Muscle layer of colon (tissue), 2 donors: Measurements from ENCODE around the gene ASB1.

Experiments used
- H3K27ac ChIP-seq: one replicate; pipeline ENCODE4 v1.7.0; 2013; ENCODE audit warnings: low read depth, mild to moderate bottlenecking, low read length, moderate library complexity
- H3K27me3 ChIP-seq, 2 donors: one replicate each; pipeline ENCODE4 v1.7.0; 2013; ENCODE audit warnings: low read length in 2 of 2, mild to moderate bottlenecking in 2 of 2; ENCODE audit not compliant: insufficient read depth in 2 of 2, control insufficient read depth in 1 of 2
- H3K36me3 ChIP-seq: one replicate; pipeline ENCODE4 v1.7.0; 2013; ENCODE audit warnings: mild to moderate bottlenecking, low read length; ENCODE audit not compliant: insufficient read depth
- H3K4me1 ChIP-seq: one replicate; pipeline ENCODE4 v1.7.0; 2013; ENCODE audit warnings: mild to moderate bottlenecking, low read length; ENCODE audit not compliant: insufficient read depth
- H3K4me3 ChIP-seq, 2 donors: one replicate each; pipeline ENCODE4 v1.7.0; 2013; ENCODE audit warnings: low read length in 2 of 2, low read depth in 1 of 2, mild to moderate bottlenecking in 1 of 2, moderate library complexity in 1 of 2
- H3K9ac ChIP-seq: one replicate; pipeline ENCODE4 v1.7.0; 2013; ENCODE audit warnings: low read length
- H3K9me3 ChIP-seq: one replicate; pipeline ENCODE4 v1.7.0; 2013; ENCODE audit warnings: mild to moderate bottlenecking, low read length
- donor health status: abdominal sarcoma.
- donor health status: Adenocarcinoma of cecum.

Gene ASB1

DNA sequence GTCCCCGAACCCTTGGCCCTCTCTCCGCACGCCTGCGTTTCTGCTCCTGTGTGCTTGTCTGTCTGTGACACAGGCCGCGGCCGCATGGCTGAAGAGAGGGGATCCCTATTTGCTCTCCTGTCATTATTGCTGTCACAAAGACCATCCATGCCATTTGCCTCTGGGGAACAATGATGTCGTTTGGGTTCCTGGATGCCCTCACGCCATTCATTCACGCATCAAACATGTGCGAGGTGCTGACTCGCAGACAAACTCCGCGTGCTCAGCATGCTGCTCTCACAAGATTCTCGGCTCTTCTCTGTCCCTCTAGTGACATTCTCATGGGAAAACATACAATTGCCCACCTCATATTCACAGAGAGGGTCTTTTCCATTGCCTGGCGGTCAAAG lies 67.8 kb downstream of the ASB1 start:
- Histone ChIP-seq H3K4me3 (no peak overlapping the region), H3K27me3 (no peaks in the 10 kb centered on the region), H3K9ac (no peak overlapping the region), H3K36me3 (no peaks in the 10 kb centered on the region), H3K9me3 (no peaks in the 10 kb centered on the region), H3K4me1 (peaks cover 8% of the 10 kb centered on the region), H3K27ac (no peak overlapping the region)

DNA sequence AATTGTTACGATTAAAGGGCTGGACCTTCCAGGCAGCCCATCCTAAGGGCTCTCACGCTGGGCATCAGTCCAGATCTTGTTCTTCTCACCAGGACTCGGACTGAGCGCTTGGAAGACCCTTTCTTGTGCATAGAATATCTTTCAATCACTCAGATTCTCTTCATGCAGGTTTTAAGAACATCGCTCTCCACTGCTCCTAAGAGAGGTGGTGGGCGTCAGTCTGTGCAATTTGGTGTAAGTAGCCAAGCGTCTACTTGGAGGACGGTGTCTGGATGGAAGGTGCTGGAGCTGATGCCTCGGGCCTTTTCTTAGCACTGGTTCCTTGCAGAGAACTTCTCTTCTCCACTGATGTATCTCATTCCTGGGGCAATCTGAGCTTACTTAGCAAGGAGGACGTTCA lies 68.7 kb downstream of the ASB1 start:
- Histone ChIP-seq H3K9ac (no peak overlapping the region), H3K4me1 (peaks cover 8% of the 10 kb centered on the region), H3K36me3 (no peaks in the 10 kb centered on the region), H3K4me3 (no peak overlapping the region), H3K27ac (no peak overlapping the region), H3K9me3 (no peaks in the 10 kb centered on the region), H3K27me3 (no peaks in the 10 kb centered on the region)

DNA sequence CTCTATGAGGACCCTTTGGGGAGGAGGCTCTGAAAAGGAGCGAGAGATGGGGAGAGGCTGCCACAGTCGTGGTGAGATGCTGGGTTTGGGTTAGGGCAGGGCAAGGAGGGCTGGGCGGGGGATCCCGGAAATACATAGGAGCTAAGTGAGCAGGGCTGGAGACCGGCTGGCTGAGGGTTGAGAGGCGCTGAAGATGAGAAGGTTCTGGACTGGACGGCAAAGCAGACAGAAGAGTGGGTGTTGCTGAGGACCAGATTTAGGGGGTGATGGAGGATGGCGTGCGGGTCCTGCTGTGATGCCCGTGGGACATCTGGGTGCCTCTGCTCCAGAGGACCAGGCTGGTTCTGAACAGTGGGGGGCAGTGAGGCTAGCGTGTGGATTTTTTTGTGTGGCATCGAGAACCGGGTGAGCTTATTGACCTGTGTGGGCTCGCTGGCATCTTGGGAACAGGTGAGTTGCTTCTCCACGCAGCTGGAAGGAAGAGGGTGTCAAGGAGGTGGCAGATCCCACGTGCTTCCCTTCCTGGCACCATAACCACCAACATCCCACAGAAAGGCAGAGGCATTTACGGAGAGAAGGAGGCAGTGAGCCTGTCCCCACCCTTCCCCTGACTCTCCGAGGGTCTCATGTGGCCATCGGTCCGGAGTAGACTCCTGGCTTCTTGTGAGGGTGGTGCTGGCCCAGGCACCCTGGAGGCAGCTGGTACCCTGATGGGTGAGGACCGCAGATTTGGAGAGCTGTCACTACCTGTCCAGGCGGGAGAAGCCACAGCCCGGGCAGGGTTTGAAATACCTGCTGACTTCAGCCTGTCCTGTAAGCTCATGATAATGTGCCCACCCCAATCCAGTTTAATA lies 70.3 kb downstream of the ASB1 start:
- H3K4me1 ChIP-seq, result peaks cover 8% of the 10 kb centered on the region
- H3K36me3 ChIP-seq, result no peaks in the 10 kb centered on the region
- no peak overlapping the region for H3K27ac ChIP-seq
- H3K9ac ChIP-seq, result no peak overlapping the region
- H3K9me3 ChIP-seq, result no peaks in the 10 kb centered on the region
- H3K27me3 ChIP-seq, result no peaks in the 10 kb centered on the region
- H3K4me3 ChIP-seq, result no peak overlapping the region

DNA sequence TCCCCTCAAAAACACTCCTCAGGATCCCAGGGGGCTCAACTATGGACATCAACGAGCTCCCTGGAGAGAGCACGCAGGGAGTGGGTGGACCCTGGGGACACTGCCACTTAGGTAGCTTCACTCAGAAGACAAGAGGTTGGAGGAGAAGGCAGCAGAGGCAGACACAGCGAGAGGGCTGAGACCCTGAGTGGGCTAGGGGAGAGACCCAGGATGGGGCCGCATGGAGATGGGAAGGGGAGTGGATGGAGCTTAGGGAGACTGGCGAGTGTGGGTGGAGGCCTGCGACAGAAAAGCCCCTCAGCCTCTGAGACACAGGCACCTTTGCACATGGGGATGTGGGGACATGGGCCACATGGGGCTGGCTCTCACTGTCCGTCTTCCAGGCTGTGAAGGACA lies 70.9 kb downstream of the ASB1 start:
- no peak overlapping the region for H3K27ac ChIP-seq
- H3K4me3 ChIP-seq, result no peak overlapping the region
- no peaks in the 10 kb centered on the region for H3K36me3 ChIP-seq
- peaks cover 7% of the 10 kb centered on the region for H3K4me1 ChIP-seq
- no peaks in the 10 kb centered on the region for H3K27me3 ChIP-seq
- H3K9me3 ChIP-seq, result no peaks in the 10 kb centered on the region
- H3K9ac ChIP-seq, result no peak overlapping the region

DNA sequence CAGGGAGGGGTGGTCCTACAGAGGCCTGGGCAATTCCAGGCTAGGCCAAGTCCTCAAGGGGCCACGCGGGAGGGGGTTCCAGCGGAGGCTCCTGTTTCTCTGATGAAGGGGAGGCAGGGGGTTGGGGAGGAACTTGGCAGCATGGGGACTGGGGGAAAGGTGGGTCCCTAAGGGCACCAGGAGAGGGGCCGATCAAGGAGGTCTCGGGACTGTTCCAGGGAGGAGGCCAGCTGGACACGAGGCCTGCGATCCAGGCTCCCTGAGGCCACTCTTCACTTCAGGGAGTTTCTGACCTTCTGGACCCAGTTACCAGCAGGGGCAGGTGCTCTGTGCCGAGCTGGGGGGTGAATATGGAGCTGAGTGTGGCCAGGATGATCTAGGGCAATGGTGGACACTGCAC lies 71.5 kb downstream of the ASB1 start:
- Histone ChIP-seq H3K9me3 (no peaks in the 10 kb centered on the region), H3K27me3 (no peaks in the 10 kb centered on the region), H3K27ac (no peak overlapping the region), H3K9ac (no peak overlapping the region), H3K4me3 (no peak overlapping the region), H3K36me3 (no peaks in the 10 kb centered on the region), H3K4me1 (peaks cover 2% of the 10 kb centered on the region)

DNA sequence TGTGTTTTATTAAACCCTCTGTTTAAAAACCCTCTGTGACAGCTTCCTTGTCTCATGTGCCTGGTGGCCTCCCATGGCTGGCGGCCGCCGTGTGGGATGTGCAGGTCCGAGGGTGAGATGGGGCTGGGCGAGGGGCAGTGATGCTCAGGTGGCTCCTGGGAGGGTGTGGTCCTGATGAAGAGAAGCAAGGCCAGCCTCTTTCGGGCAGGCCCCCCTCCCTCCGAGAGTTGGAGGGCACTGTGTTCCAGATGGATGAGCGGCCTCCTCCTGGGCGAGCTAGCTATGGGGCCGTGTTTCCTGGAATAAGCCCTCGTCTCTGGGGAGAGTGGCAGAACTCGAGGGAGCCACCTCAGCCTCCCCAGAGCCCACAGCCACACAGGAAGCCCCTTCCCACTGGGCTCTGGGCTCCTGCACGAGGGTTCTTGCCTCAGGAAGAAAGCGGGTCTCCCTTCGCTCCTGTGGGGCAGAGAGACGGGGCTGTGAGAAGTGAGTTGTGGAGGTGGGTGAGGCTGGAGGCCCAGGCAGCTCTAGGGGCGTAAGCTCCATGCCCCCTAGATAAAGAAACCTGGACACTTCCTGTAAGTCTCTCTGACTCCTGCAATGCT lies 72.1 kb downstream of the ASB1 start:
- no peaks in the 10 kb centered on the region for H3K27me3 ChIP-seq
- no peak overlapping the region for H3K9ac ChIP-seq
- no peaks in the 10 kb centered on the region for H3K36me3 ChIP-seq
- H3K4me3 ChIP-seq, result no peak overlapping the region
- no peaks in the 10 kb centered on the region for H3K4me1 ChIP-seq
- H3K27ac ChIP-seq, result no peak overlapping the region
- no peaks in the 10 kb centered on the region for H3K9me3 ChIP-seq

DNA sequence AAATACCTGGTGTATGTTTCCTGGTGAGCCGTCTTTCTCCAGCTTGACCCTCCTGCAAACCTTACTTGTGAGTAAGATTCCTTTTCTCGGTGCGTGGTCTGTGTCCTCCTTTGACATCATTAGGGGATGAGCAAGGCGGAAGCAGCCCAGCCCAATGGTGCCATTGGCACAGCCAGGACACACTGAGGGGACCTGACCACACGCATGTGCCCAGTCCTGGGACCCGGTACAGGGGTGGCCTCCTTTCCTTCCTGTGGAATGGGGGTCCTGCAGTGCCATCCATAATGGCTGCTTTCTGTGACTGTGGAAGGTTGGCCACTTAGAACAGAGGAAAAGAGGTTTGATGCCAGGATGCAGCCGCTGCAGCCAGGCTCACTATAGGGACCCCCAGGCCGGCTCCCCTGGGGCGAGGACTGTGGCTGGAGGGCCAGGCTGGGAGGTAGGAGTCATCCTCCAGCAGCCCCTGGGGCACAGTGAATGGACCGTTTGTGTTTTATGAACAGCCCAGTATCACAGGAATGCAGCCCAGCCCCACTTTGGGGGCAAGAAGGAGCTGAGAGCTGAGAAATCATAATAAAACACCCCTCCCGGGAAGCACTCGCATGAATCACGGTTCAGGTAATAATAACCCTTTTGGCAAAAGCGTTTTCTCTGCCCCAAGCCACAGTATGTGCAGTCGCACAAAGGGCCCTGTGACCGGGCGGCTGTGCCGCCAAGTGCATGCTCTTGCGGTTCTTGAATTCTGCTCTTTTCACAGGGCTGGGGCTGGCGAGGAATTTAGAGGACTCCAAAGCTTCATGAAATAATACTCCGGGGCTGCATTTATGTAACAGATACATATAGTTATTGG lies 73.2 kb downstream of the ASB1 start:
- H3K4me3 ChIP-seq, result no peak overlapping the region
- H3K4me1 ChIP-seq, result no peaks in the 10 kb centered on the region
- no peak overlapping the region for H3K27ac ChIP-seq
- H3K9me3 ChIP-seq, result no peaks in the 10 kb centered on the region
- H3K36me3 ChIP-seq, result no peaks in the 10 kb centered on the region
- no peaks in the 10 kb centered on the region for H3K27me3 ChIP-seq
- no peak overlapping the region for H3K9ac ChIP-seq

DNA sequence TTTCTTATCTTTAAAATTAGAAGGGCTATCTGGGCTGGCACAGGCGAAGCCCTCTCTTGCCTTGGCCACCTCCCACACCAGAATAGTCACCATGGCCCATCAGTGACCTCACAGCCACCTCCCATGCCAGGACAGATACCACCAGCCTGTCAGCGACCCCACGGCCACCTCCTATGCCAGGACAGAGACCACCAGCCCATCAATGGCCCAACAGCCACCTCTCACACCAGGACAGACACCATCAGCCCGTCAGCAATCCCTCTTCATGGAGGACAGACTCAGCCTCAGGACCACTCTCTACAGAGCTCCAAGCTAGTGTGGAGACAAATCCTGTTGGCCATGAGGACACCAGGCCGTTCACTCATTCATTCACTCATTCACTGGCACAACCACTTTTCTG lies 74.6 kb downstream of the ASB1 start:
- H3K9me3 ChIP-seq, result no peaks in the 10 kb centered on the region
- no peak overlapping the region for H3K4me3 ChIP-seq
- H3K27me3 ChIP-seq, result no peaks in the 10 kb centered on the region
- H3K27ac ChIP-seq, result no peak overlapping the region
- no peaks in the 10 kb centered on the region for H3K4me1 ChIP-seq
- no peak overlapping the region for H3K9ac ChIP-seq
- H3K36me3 ChIP-seq, result no peaks in the 10 kb centered on the region
